Upper lobe of left lung (tissue), 4 donors: Measurements from ENCODE around the gene FAF2.

Experiments
- EP300 ChIP-seq, 4 donors: sonication (generic); formaldehyde crosslinking; IDR thresholded peaks; one replicate each; pipeline ENCODE4 v1.5.1; 2017; ENCODE audit warnings: antibody characterized with exemption in 4 of 4, control low read depth in 2 of 4
- POLR2A ChIP-seq, 4 donors: fragments of 450-650 bp; IDR thresholded peaks; one replicate each; pipeline ENCODE4 v1.5.1; 2016 to 2017; ENCODE audit warnings: antibody characterized with exemption in 4 of 4, mild to moderate bottlenecking in 2 of 4
- POLR2AphosphoS5 ChIP-seq, 2 donors: sonication (generic); formaldehyde crosslinking; IDR thresholded peaks; one replicate each; pipeline ENCODE4 v1.5.1; 2017; ENCODE audit warnings: antibody characterized with exemption in 2 of 2
- TF ChIP-seq, protein P1 (sequence below), 6 experiments: fragments of 450-650 bp in 4 of 6; fragments of 200-600 bp in 2 of 6; sonication (generic) in 2 of 6; IDR thresholded peaks; one replicate each; pipeline ENCODE4 v1.5.1; 2016 to 2019; ENCODE audit warnings: antibody characterized with exemption in 6 of 6

GRCh38 chr5:176489077-176489476 is 40.9 kb downstream of the FAF2 start:
- TF ChIP-seq, protein P1, sequence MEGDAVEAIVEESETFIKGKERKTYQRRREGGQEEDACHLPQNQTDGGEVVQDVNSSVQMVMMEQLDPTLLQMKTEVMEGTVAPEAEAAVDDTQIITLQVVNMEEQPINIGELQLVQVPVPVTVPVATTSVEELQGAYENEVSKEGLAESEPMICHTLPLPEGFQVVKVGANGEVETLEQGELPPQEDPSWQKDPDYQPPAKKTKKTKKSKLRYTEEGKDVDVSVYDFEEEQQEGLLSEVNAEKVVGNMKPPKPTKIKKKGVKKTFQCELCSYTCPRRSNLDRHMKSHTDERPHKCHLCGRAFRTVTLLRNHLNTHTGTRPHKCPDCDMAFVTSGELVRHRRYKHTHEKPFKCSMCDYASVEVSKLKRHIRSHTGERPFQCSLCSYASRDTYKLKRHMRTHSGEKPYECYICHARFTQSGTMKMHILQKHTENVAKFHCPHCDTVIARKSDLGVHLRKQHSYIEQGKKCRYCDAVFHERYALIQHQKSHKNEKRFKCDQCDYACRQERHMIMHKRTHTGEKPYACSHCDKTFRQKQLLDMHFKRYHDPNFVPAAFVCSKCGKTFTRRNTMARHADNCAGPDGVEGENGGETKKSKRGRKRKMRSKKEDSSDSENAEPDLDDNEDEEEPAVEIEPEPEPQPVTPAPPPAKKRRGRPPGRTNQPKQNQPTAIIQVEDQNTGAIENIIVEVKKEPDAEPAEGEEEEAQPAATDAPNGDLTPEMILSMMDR (IDR thresholded peaks at IDR 0.05), result no peak
- TF ChIP-seq POLR2A (IDR thresholded peaks at IDR 0.05), result no peak
- no peak for TF ChIP-seq EP300 (IDR thresholded peaks at IDR 0.05)
- TF ChIP-seq POLR2AphosphoS5 (IDR thresholded peaks at IDR 0.05), result no peak
